GM23248 (cell line): ENCODE results near the gene ADM2. TPM values are rescaled to one million over a fixed set of nuclear protein-coding genes. Genes with fewer than 3 reads are reported as not detected.

Source experiments
- DNase-seq: peaks from one replicate; pipeline ENCODE4 v3.0.0-alpha.2; 2015
- H2AFZ ChIP-seq: fragments of 200-600 bp; sonication (generic); 2 replicates; pipeline ENCODE4 v1.6.1; 2016; ENCODE audit warnings: antibody characterized with exemption
- H3F3A ChIP-seq: fragments of 200-600 bp; sonication (generic); 2 replicates; pipeline ENCODE4 v1.6.1; 2016; ENCODE audit warnings: mild to moderate bottlenecking, antibody characterized with exemption, mixed run types; ENCODE audit not compliant: insufficient read depth
- H3K27ac ChIP-seq: fragments of 200-600 bp; sonication (generic); 2 replicates; pipeline ENCODE4 v1.5.1; 2016; ENCODE audit warnings: mild to moderate bottlenecking
- H3K27me3 ChIP-seq: fragments of 200-600 bp; sonication (generic); replicated peaks from 2 replicates; pipeline ENCODE4 v1.6.1; 2016; ENCODE audit warnings: mild to moderate bottlenecking; ENCODE audit not compliant: insufficient read depth
- H3K36me3 ChIP-seq: fragments of 200-600 bp; sonication (generic); 2 replicates; pipeline ENCODE4 v1.6.1; 2016; ENCODE audit warnings: low read depth, mild to moderate bottlenecking
- H3K4me1 ChIP-seq: fragments of 200-600 bp; sonication (generic); 2 replicates; pipeline ENCODE4 v1.6.1; 2016; ENCODE audit warnings: mild to moderate bottlenecking; ENCODE audit not compliant: insufficient read depth
- H3K4me2 ChIP-seq: fragments of 200-600 bp; sonication (generic); one replicate; pipeline ENCODE4 v1.6.1; 2016; ENCODE audit warnings: mild to moderate bottlenecking; ENCODE audit not compliant: unreplicated experiment
- H3K4me3 ChIP-seq: fragments of 200-600 bp; sonication (generic); 2 replicates; pipeline ENCODE4 v1.5.1; 2016; ENCODE audit warnings: mild to moderate bottlenecking
- H3K79me2 ChIP-seq: fragments of 200-600 bp; sonication (generic); 2 replicates; pipeline ENCODE4 v1.6.1; 2016; ENCODE audit warnings: mild to moderate bottlenecking; ENCODE audit not compliant: insufficient read depth
- H3K9ac ChIP-seq: fragments of 200-600 bp; sonication (generic); 2 replicates; pipeline ENCODE4 v1.6.1; 2016; ENCODE audit warnings: mild to moderate bottlenecking
- H3K9me2 ChIP-seq: fragments of 200-600 bp; sonication (generic); 2 replicates; pipeline ENCODE4 v1.6.1; 2016; ENCODE audit warnings: mixed run types, mild to moderate bottlenecking, moderate library complexity; ENCODE audit not compliant: insufficient read depth
- H3K9me3 ChIP-seq: fragments of 200-600 bp; sonication (generic); one replicate; pipeline ENCODE4 v1.6.1; 2017; ENCODE audit warnings: low read depth
- H4K20me1 ChIP-seq: fragments of 200-600 bp; sonication (generic); 2 replicates; pipeline ENCODE4 v1.6.0; 2016; ENCODE audit not compliant: insufficient read depth
- EZH2 ChIP-seq: fragments of 200-600 bp; sonication (generic); IDR thresholded peaks from 2 replicates; pipeline ENCODE4 v1.6.1; 2018; ENCODE audit warnings: antibody characterized with exemption, mild to moderate bottlenecking; ENCODE audit not compliant: insufficient read depth, poor library complexity, severe bottlenecking
- EZH2phosphoT487 ChIP-seq: fragments of 200-600 bp; sonication (generic); IDR thresholded peaks from 2 replicates; pipeline ENCODE4 v1.6.1; 2018; ENCODE audit warnings: antibody characterized with exemption, moderate library complexity, mild to moderate bottlenecking, low read depth; ENCODE audit not compliant: insufficient read depth
- WGBS, 2 experiments: methylation state at CpG; one replicate each; pipeline ENCODE4 v1.1.6; 2015 to 2017; ENCODE audit warnings: low lambda C conversion rate in 2 of 2, low coverage in 1 of 2; ENCODE audit errors: missing lambda C conversion rate in 2 of 2; 5-methylcytosine and 5-hydroxymethylcytosine counted together
- in situ Hi-C: fragments of 300-500 bp; cut with MboI; formaldehyde crosslinking; loops from 2 replicates; pipeline ENCODE4 v1.15.0; 2020
- polyA plus RNA-seq: library from polyadenylated mRNA; unstranded; fragments of >200 nt; fragmentation: Nextera tagmentation; extraction: Ambion mirVana; gene quantifications from 2 replicates; pipeline ENCODE4 v1.2.1, GENCODE V29; 2016
- total RNA-seq: library from RNA; depleted of rRNA; stranded (reverse); fragments of >200 nt; shearing (Covaris generic); gene quantifications from 2 replicates; pipeline ENCODE4 v1.2.3, GENCODE V29; 2014

Gene ADM2
- total and polyA plus RNA-seq, 2 experiments from 2014 or later: 11.6 to 15.2 TPM

- no peak overlapping the region for H3K4me2 ChIP-seq
- H3K4me1 ChIP-seq: no peaks in the 10 kb centered on the region
- no peak overlapping the region for H3K4me3 ChIP-seq
- H2AFZ ChIP-seq: no peak overlapping the region
- TF ChIP-seq EZH2phosphoT487 (no peak), EZH2 (no peak)
- no peaks in the 10 kb centered on the region for H4K20me1 ChIP-seq
- DNase-seq: no peak
- no peak overlapping the region for H3K27ac ChIP-seq
- H3K36me3 ChIP-seq: no peaks in the 10 kb centered on the region
- H3K27me3 ChIP-seq: no peaks in the 10 kb centered on the region
- H3F3A ChIP-seq: peaks cover 16% of the 10 kb centered on the region; the same call in 1 of the 2 replicates
- in situ Hi-C loops: no loop called here
- peaks cover 30% of the 10 kb centered on the region for H3K79me2 ChIP-seq
- WGBS, 2 experiments: 85 to 88% methylated on average over 19 to 23 of the region's 24 CpGs
- H3K9me2 ChIP-seq: no peaks in the 10 kb centered on the region
- H3K9ac ChIP-seq: no peak overlapping the region
- H3K9me3 ChIP-seq: no peaks in the 10 kb centered on the region
These were observed 21.5 kb downstream of the ADM2 start for GRCh38 chr22:50502628-50503474.

DNA sequence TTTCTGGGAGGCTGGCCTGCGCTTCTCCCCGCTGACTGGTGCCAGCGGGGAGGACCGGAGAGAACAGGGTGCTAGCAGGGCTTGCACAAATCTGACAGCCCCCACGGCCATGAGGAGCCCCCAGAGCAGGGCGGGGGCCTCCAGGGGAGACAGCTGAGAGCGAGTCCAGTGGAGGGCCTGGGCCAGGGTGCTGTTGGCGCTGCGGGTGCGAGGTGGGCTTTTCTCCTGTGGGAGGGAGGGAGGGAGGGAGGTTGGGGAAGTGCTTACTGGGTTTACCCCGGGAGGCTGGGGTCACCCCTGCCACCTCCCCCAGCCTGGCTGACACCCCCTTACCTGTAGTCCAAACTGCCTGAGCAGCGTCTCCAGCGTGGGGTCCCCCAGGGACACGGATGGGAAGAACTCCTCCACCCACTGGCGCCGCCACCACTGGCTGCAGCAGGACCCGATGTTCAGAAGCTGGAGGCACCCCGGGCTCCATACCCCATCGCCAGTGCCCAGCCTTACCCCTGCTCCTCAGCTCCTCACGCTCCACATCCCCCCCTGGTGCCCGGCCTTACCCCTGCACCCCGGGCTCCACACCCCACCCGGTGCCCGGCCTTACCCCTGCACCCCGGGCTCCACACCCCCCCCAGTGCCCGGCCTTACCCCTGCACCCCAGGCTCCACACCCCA is 22.3 kb downstream of the ADM2 start:
- H3K36me3 ChIP-seq: no peaks in the 10 kb centered on the region
- in situ Hi-C loops: no loop called here
- no peak overlapping the region for H3K9ac ChIP-seq
- DNase-seq: no peak
- no peak overlapping the region for H3K27ac ChIP-seq
- WGBS, 2 experiments: 79 to 90% methylated on average over 17 to 24 of the region's 26 CpGs
- H2AFZ ChIP-seq: no peak overlapping the region
- H3K79me2 ChIP-seq: peaks cover 34% of the 10 kb centered on the region
- H3K4me2 ChIP-seq: no peak overlapping the region
- H3F3A ChIP-seq: peaks cover 16% of the 10 kb centered on the region; the same call in 1 of the 2 replicates
- no peak overlapping the region for H3K4me3 ChIP-seq
- no peaks in the 10 kb centered on the region for H3K9me3 ChIP-seq
- no peaks in the 10 kb centered on the region for H3K27me3 ChIP-seq
- H3K9me2 ChIP-seq: no peaks in the 10 kb centered on the region
- TF ChIP-seq EZH2: no peak
- no peak for TF ChIP-seq EZH2phosphoT487
- no peaks in the 10 kb centered on the region for H4K20me1 ChIP-seq
- H3K4me1 ChIP-seq: peaks cover under 1% of the 10 kb centered on the region; the same call in 1 of the 2 replicates

GRCh38 chr22:50504369-50505211 is 23.2 kb downstream of the ADM2 start:
- Histone ChIP-seq H4K20me1 (no peaks in the 10 kb centered on the region), H3F3A (peaks cover 15% of the 10 kb centered on the region; the same call in 1 of the 2 replicates), H3K4me2 (no peak overlapping the region), H3K27ac (no peak overlapping the region), H3K9me3 (no peaks in the 10 kb centered on the region), H2AFZ (no peak overlapping the region), H3K79me2 (peaks cover 44% of the 10 kb centered on the region), H3K4me3 (no peak overlapping the region), H3K9me2 (no peaks in the 10 kb centered on the region), H3K36me3 (no peaks in the 10 kb centered on the region), H3K4me1 (peaks cover 10% of the 10 kb centered on the region), H3K27me3 (no peaks in the 10 kb centered on the region), H3K9ac (no peak overlapping the region)
- no peak for DNase-seq
- in situ Hi-C loops: no loop called here
- 91 to 92% methylated on average over 22 to 40 of the region's 44 CpGs for WGBS, 2 experiments
- no peak for TF ChIP-seq EZH2phosphoT487
- no peak for TF ChIP-seq EZH2

- no peak for DNase-seq
- Histone ChIP-seq H3K9me3 (no peaks in the 10 kb centered on the region), H3K79me2 (peaks cover 51% of the 10 kb centered on the region), H4K20me1 (no peaks in the 10 kb centered on the region), H3K9ac (no peak overlapping the region), H3K27ac (no peak overlapping the region), H3K9me2 (no peaks in the 10 kb centered on the region), H3K4me3 (no peak overlapping the region), H3K4me2 (no peak overlapping the region), H3K27me3 (no peaks in the 10 kb centered on the region), H3K36me3 (no peaks in the 10 kb centered on the region), H3K4me1 (peaks cover 10% of the 10 kb centered on the region), H3F3A (peaks cover 10% of the 10 kb centered on the region; the same call in 1 of the 2 replicates), H2AFZ (no peak overlapping the region)
- TF ChIP-seq EZH2phosphoT487 (no peak), EZH2 (no peak)
- in situ Hi-C loops: no loop called here
- 88 to 91% methylated on average over 14 of the region's 14 CpGs for WGBS, 2 experiments
These were observed 24.0 kb downstream of the ADM2 start for GRCh38 chr22:50505276-50505775.
